Activated T-helper 1 cell treated with anti-CD3 and anti-CD28 coated beads, Interleukin-12 subunit alpha, Interleukin-12 subunit beta, Interleukin-2, Interleukin-4 antibody, amounts not matched to agents 30 ng/mL and 10 ng/mL and 1 ng/mL, durations not matched to agents 14 hours and 24 hours and 36 hours (primary cell): Measurements from ENCODE around the gene SLC35A3. TPM values are rescaled to one million over a fixed set of nuclear protein-coding genes. Genes with fewer than 3 reads are reported as not detected.
"Not testable (repeated sequence)": the region's sequence is repeated elsewhere in the genome, so short reads cannot be mapped to it uniquely, and the experiment has no call there.

Experiments used
- DNase-seq: peaks from one replicate; pipeline ENCODE4 v3.0.0; 2021; ENCODE audit warnings: low spot score
- H3K27ac Mint-ChIP-seq: one replicate; pipeline ENCODE4 v1.8.0; 2021; ENCODE audit warnings: mild to moderate bottlenecking, mixed read lengths
- H3K27me3 Mint-ChIP-seq: one replicate; pipeline ENCODE4 v1.8.0; 2022; ENCODE audit warnings: mild to moderate bottlenecking, moderate library complexity, mixed read lengths; ENCODE audit not compliant: insufficient read depth
- H3K36me3 Mint-ChIP-seq: one replicate; pipeline ENCODE4 v1.8.0; 2021; ENCODE audit warnings: low read depth, mixed read lengths
- H3K4me1 Mint-ChIP-seq: one replicate; pipeline ENCODE4 v1.8.0; 2021; ENCODE audit warnings: low read depth, mixed read lengths
- H3K4me3 Mint-ChIP-seq: one replicate; pipeline ENCODE4 v1.8.0; 2021; ENCODE audit warnings: mild to moderate bottlenecking, moderate library complexity, mixed read lengths
- H3K9me3 Mint-ChIP-seq: one replicate; pipeline ENCODE4 v1.8.0; 2021; ENCODE audit warnings: mixed read lengths
- intact Hi-C: fragments of 100-400 bp; cut with micrococcal nuclease; formaldehyde crosslinking; loops from one replicate; pipeline ENCODE4 v1.15.1; 2024
- total RNA-seq: library from RNA; stranded (reverse); gene quantifications from 2 replicates; pipeline ENCODE4 v1.2.3, GENCODE V29; 2022

The SLC35A3 gene
- total RNA-seq, 1 donor from 2014 or later: 16.3 TPM

GRCh38 chr1:100045206-100045605 is 75.4 kb downstream of the SLC35A3 start:
- H3K27ac Mint-ChIP-seq: no peak overlapping the region
- intact Hi-C loops: no loop called here
- no peaks in the 10 kb centered on the region for H3K27me3 Mint-ChIP-seq
- H3K9me3 Mint-ChIP-seq: no peaks in the 10 kb centered on the region
- H3K36me3 Mint-ChIP-seq: peaks cover 43% of the 10 kb centered on the region
- no peak for DNase-seq
- H3K4me1 Mint-ChIP-seq: peaks cover 79% of the 10 kb centered on the region
- H3K4me3 Mint-ChIP-seq: no peak overlapping the region

DNA sequence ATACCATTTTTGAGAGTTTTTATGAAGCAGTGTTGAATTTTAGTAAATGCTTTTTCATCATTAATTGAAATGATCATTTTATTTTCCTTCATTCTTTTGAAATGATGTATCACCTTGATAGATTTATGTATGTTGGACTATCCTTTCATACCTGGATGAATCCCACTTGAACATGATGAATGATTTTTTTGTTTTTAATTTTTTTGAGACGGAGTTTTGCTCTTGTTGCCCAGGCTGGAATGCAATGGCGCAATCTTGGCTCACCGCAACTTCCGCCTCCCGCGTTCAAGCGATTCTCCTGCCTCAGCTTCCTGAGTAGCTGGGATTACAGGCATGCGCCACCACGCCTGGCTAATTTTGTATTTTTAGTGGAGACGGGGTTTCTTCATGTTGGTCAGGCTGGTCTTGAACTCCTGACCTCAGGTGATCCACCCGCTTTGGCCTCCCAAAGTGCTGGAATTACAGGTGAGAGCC is 77.5 kb downstream of the SLC35A3 start:
- peak overlapping the region; percentile 36 for H3K4me3 Mint-ChIP-seq
- DNase-seq, H3K27me3 Mint-ChIP-seq, H3K9me3 Mint-ChIP-seq, intact Hi-C loops: not testable (repeated sequence)
- H3K27ac Mint-ChIP-seq: peak overlapping the region; percentile 84
- peaks cover 74% of the 10 kb centered on the region for H3K4me1 Mint-ChIP-seq
- peaks cover 43% of the 10 kb centered on the region for H3K36me3 Mint-ChIP-seq

DNA sequence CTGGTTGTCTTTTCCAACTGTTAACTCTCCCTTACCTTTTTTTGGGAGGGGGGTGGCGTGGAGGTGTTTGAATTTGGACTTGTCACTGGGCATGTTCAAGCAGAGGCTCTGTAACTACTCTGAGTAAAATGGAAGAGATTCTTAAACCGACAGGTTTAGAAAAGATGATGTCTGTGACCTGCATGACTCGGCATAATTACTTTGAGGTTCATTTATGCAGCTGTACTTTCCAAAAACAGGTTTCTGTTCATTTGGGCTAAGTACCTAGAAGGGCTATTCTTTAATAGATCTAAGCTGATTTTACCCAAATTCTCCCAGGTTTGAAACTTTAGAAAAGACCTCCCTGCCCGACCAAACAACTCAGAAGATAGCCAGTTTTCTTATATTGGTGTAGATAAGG is 80.3 kb downstream of the SLC35A3 start:
- no peak for DNase-seq
- no peaks in the 10 kb centered on the region for H3K27me3 Mint-ChIP-seq
- H3K4me3 Mint-ChIP-seq: no peak overlapping the region
- H3K9me3 Mint-ChIP-seq: no peaks in the 10 kb centered on the region
- H3K27ac Mint-ChIP-seq: no peak overlapping the region
- intact Hi-C loops: no loop called here
- peaks cover 34% of the 10 kb centered on the region for H3K36me3 Mint-ChIP-seq
- H3K4me1 Mint-ChIP-seq: peaks cover 51% of the 10 kb centered on the region

- H3K27me3 Mint-ChIP-seq: no peaks in the 10 kb centered on the region
- DNase-seq: no peak
- no peak overlapping the region for H3K4me3 Mint-ChIP-seq
- H3K9me3 Mint-ChIP-seq: no peaks in the 10 kb centered on the region
- intact Hi-C loops: no loop called here
- peaks cover 35% of the 10 kb centered on the region for H3K36me3 Mint-ChIP-seq
- H3K4me1 Mint-ChIP-seq: peaks cover 42% of the 10 kb centered on the region
- H3K27ac Mint-ChIP-seq: no peak overlapping the region
Measured at GRCh38 chr1:100051401-100051800, 81.6 kb downstream of the SLC35A3 start.

- H3K36me3 Mint-ChIP-seq: peaks cover 33% of the 10 kb centered on the region
- H3K4me3 Mint-ChIP-seq: no peak overlapping the region
- no peaks in the 10 kb centered on the region for H3K9me3 Mint-ChIP-seq
- DNase-seq: no peak
- no peaks in the 10 kb centered on the region for H3K27me3 Mint-ChIP-seq
- intact Hi-C loops: no loop called here
- H3K4me1 Mint-ChIP-seq: peaks cover 37% of the 10 kb centered on the region
- H3K27ac Mint-ChIP-seq: no peak overlapping the region
Measured at GRCh38 chr1:100051893-100052292, 82.1 kb downstream of the SLC35A3 start.

GRCh38 chr1:100053119-100053518 is 83.3 kb downstream of the SLC35A3 start:
- H3K27ac Mint-ChIP-seq: no peak overlapping the region

GRCh38 chr1:100053727-100054126 is 83.9 kb downstream of the SLC35A3 start:
- H3K9me3 Mint-ChIP-seq: no peaks in the 10 kb centered on the region
- H3K4me3 Mint-ChIP-seq: no peak overlapping the region
- H3K27me3 Mint-ChIP-seq: no peaks in the 10 kb centered on the region
- H3K27ac Mint-ChIP-seq: no peak overlapping the region
- H3K4me1 Mint-ChIP-seq: peaks cover 25% of the 10 kb centered on the region
- DNase-seq: no peak
- intact Hi-C loops: no loop called here
- peaks cover 31% of the 10 kb centered on the region for H3K36me3 Mint-ChIP-seq

More at GRCh38 chr1:100053119-100053518, 83.3 kb downstream of the SLC35A3 start:
- intact Hi-C loops: no loop called here
- no peak overlapping the region for H3K4me3 Mint-ChIP-seq
- H3K4me1 Mint-ChIP-seq: peaks cover 31% of the 10 kb centered on the region
- peaks cover 34% of the 10 kb centered on the region for H3K36me3 Mint-ChIP-seq
- no peak for DNase-seq
- no peaks in the 10 kb centered on the region for H3K9me3 Mint-ChIP-seq
- H3K27me3 Mint-ChIP-seq: no peaks in the 10 kb centered on the region

DNA sequence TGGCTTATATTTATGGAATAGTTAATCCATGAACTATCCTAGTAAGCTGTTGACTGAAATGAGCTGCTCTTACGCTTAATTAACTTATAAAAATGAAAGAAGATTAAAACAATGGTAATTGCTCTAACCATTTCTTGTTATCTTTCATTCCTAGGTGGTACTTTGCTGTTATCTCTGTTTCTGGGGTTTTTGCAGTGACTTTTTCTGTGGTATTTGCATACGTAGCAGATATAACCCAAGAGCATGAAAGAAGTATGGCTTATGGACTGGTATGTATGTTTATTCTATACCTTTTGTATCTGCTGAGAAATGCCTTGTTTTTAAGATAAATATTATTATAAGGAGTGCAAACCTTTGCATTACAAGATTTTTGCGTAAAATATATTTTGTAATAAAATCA is 91.9 kb downstream of the SLC35A3 start:
- H3K27ac Mint-ChIP-seq: no peak overlapping the region

GRCh38 chr1:100065183-100065968 is 95.6 kb downstream of the SLC35A3 start:
- no peak overlapping the region for H3K27ac Mint-ChIP-seq
- peaks cover 60% of the 10 kb centered on the region for H3K36me3 Mint-ChIP-seq
- intact Hi-C loops: no loop called here

More for the DNA sequence above, 91.9 kb downstream of the SLC35A3 start:
- Mint-ChIP-seq H3K9me3 (no peaks in the 10 kb centered on the region), H3K4me3 (no peak overlapping the region), H3K27me3 (no peaks in the 10 kb centered on the region), H3K36me3 (peaks cover 41% of the 10 kb centered on the region), H3K4me1 (peaks cover 17% of the 10 kb centered on the region)
- intact Hi-C loops: no loop called here
- no peak for DNase-seq

GRCh38 chr1:100065969-100066227 is 96.1 kb downstream of the SLC35A3 start:
- no peak for DNase-seq
- intact Hi-C loops: no loop called here
- Mint-ChIP-seq H3K36me3 (peaks cover 55% of the 10 kb centered on the region), H3K9me3 (no peaks in the 10 kb centered on the region), H3K4me3 (no peak overlapping the region), H3K27me3 (no peaks in the 10 kb centered on the region), H3K27ac (peak overlapping the region; percentile 66), H3K4me1 (peaks cover 32% of the 10 kb centered on the region)

More at GRCh38 chr1:100065183-100065968, 95.6 kb downstream of the SLC35A3 start:
- H3K27me3 Mint-ChIP-seq: no peaks in the 10 kb centered on the region
- no peak for DNase-seq
- H3K4me3 Mint-ChIP-seq: no peak overlapping the region
- peaks cover 27% of the 10 kb centered on the region for H3K4me1 Mint-ChIP-seq
- no peaks in the 10 kb centered on the region for H3K9me3 Mint-ChIP-seq

GRCh38 chr1:100070201-100070939 is 100.6 kb downstream of the SLC35A3 start:
- Mint-ChIP-seq H3K36me3 (peaks cover 63% of the 10 kb centered on the region), H3K9me3 (no peaks in the 10 kb centered on the region), H3K4me1 (peaks cover 34% of the 10 kb centered on the region), H3K27me3 (no peaks in the 10 kb centered on the region), H3K27ac (no peak overlapping the region), H3K4me3 (no peak overlapping the region)
- no peak for DNase-seq
- intact Hi-C loops: no loop called here

GRCh38 chr1:100073531-100073930 is 103.7 kb downstream of the SLC35A3 start:
- H3K36me3 Mint-ChIP-seq: peaks cover 54% of the 10 kb centered on the region
- intact Hi-C loops: no loop called here
- H3K27ac Mint-ChIP-seq: no peak overlapping the region
- no peaks in the 10 kb centered on the region for H3K27me3 Mint-ChIP-seq
- no peaks in the 10 kb centered on the region for H3K9me3 Mint-ChIP-seq
- peaks cover 26% of the 10 kb centered on the region for H3K4me1 Mint-ChIP-seq
- no peak for DNase-seq
- H3K4me3 Mint-ChIP-seq: no peak overlapping the region
